ENCODE results near the gene MTTP.

- no peak for TF ChIP-seq CTCF (conservative IDR thresholded peaks at IDR 0.05; ENCODE audit: low read depth in 2 of 2)
- no peak for TF ChIP-seq POLR2AphosphoS5 (IDR thresholded peaks at IDR 0.05; ENCODE audit: low read depth)
- no peak for TF ChIP-seq JUNB (IDR thresholded peaks at IDR 0.05; ENCODE audit: unreplicated experiment)
- no peak for TF ChIP-seq REST (IDR thresholded peaks at IDR 0.05; ENCODE audit: unreplicated experiment)
- no peak for TF ChIP-seq EZH2 (IDR thresholded peaks at IDR 0.05; ENCODE audit: low read depth, unreplicated experiment)
- TF ChIP-seq EZH2phosphoT487 (IDR thresholded peaks at IDR 0.05; ENCODE audit: unreplicated experiment) = no peak
- TF ChIP-seq ZNF114 (CRISPR knock-in tag; IDR thresholded peaks at IDR 0.05) = no peak
- no peak for TF ChIP-seq ZNF331 (CRISPR knock-in tag; IDR thresholded peaks at IDR 0.05; ENCODE audit: low read depth)
- no peak for TF ChIP-seq ETS1 (IDR thresholded peaks at IDR 0.05)
- TF ChIP-seq CREB1 (CRISPR knock-in tag; IDR thresholded peaks at IDR 0.05; ENCODE audit: low read depth) = no peak
- no peak for TF ChIP-seq ZNF462 (CRISPR knock-in tag; IDR thresholded peaks at IDR 0.05)
Measured at GRCh38 chr4:99614491-99614890, 39.9 kb downstream of the MTTP start.
